Measurements from ENCODE around the gene MCC. TPM values are rescaled to one million over a fixed set of nuclear protein-coding genes. Genes with fewer than 3 reads are reported as not detected.
A peak's percentile ranks its signal among the peaks of the same experiment; 100 is the strongest.

Gene MCC
- total RNA-seq, 1 experiment from 2014 or later = 7.6 TPM

GRCh38 chr5:113039229-113039933 is 448.9 kb downstream of the MCC start:
- Histone ChIP-seq H4K5ac (ENCODE audit: insufficient read length, low read depth, low read length) (no peak overlapping the region), H2AK5ac (ENCODE audit: insufficient read length, low read length) (no peak overlapping the region), H3K27ac (ENCODE audit: insufficient read length, low read depth, low read length) (no peak overlapping the region), H3K79me1 (ENCODE audit: insufficient read depth, low read depth, low read length, poor library complexity, severe bottlenecking) (no peaks in the 10 kb centered on the region), H3K4me2 (ENCODE audit: insufficient read depth, insufficient read length, low read length) (no peak overlapping the region), H3K9me3 (ENCODE audit: control insufficient read depth, low read depth, low read length) (no peaks in the 10 kb centered on the region), H2BK15ac (ENCODE audit: low read depth, low read length) (no peak overlapping the region), H3K4me1 (ENCODE audit: insufficient read depth, low read length) (peaks cover 4% of the 10 kb centered on the region; the same call in 1 of the 2 replicates), H3T11ph (ENCODE audit: low read length) (no peak overlapping the region), H2BK12ac (ENCODE audit: insufficient read length, low read depth, low read length) (no peak overlapping the region), H2BK5ac (ENCODE audit: insufficient read length, low read length) (no peak overlapping the region), H2BK20ac (ENCODE audit: low read depth, low read length, poor library complexity, severe bottlenecking) (no peak overlapping the region), H4K20me1 (ENCODE audit: control insufficient read depth, insufficient read depth, insufficient read length) (no peaks in the 10 kb centered on the region), H3K56ac (ENCODE audit: insufficient read length, low read depth, low read length) (no peak overlapping the region), H3K79me2 (ENCODE audit: insufficient read depth, low read length) (no peaks in the 10 kb centered on the region), H3K27me3 (ENCODE audit: insufficient read depth, low read length) (no peaks in the 10 kb centered on the region), H2BK120ac (ENCODE audit: low read depth, low read length, poor library complexity, severe bottlenecking) (no peak overlapping the region), H3K23me2 (ENCODE audit: insufficient read length, low read depth, low read length, poor library complexity, severe bottlenecking) (no peaks in the 10 kb centered on the region), H3K4ac (ENCODE audit: low read depth, low read length) (no peak overlapping the region), H3K18ac (ENCODE audit: insufficient read length, low read depth, low read length) (no peak overlapping the region), H2AFZ (ENCODE audit: low read length) (no peak overlapping the region), H4K91ac (ENCODE audit: insufficient read length, low read depth, low read length) (no peak overlapping the region), H4K8ac (replicated peaks; ENCODE audit: insufficient read length, low read depth, low read length) (no peak overlapping the region), H3K9ac (ENCODE audit: extremely low read depth, insufficient read length, low read length) (no peak overlapping the region), H3K23ac (ENCODE audit: insufficient read length, low read depth, low read length) (no peak overlapping the region), H3K14ac (ENCODE audit: insufficient read depth, low read length) (no peak overlapping the region)
- no peaks in the 10 kb centered on the region for H3K9me3 Mint-ChIP-seq
- WGBS (ENCODE audit: extremely low coverage, insufficient read length, low lambda C conversion rate) = no CpG with 5 or more reads among the region's 14 CpGs
- DNase-seq = no peak
- peaks cover 25 to 29% of the 10 kb centered on the region in 2 experiments for H3K4me1 Mint-ChIP-seq
- no peak for TF ChIP-seq CTCF (conservative IDR thresholded peaks at IDR 0.05)
- no peaks in the 10 kb centered on the region for H3K27me3 Mint-ChIP-seq (ENCODE audit: low read depth)
- H3K36me3 Mint-ChIP-seq (ENCODE audit: insufficient read depth in 1 of 3, low read depth in 3 of 3) = peaks cover 0 to 3% (median 0%) of the 10 kb centered on the region in 3 experiments; a peak in 1 of 7 replicates
- H3K27ac Mint-ChIP-seq = 0 out of 7 replicates have a peak overlapping the region, but pooled peaks of 1 of the 3 experiments have one; percentile 21
- no peak overlapping the region for H3K4me3 Mint-ChIP-seq

Data from H9 (cell line).